Stimulated activated CD4-positive, alpha-beta T cell treated with anti-CD3 and anti-CD28 coated beads, Interleukin-1b, Interleukin-23, amount 100 ng/mL, for 1 hour (primary cell): ENCODE measurements around the gene CCDC30.
"Not testable (repeated sequence)": the region's sequence is repeated elsewhere in the genome, so short reads cannot be mapped to it uniquely, and the experiment has no call there.

Experiments used
- DNase-seq, 2 donors: peaks; one replicate each; pipeline ENCODE4 v3.0.0-alpha.2; 2020; ENCODE audit warnings: low read depth in 2 of 2

The CCDC30 gene

GRCh38 chr1:42524330-42524729, 61.2 kb downstream of the CCDC30 start:
- no peak for DNase-seq

GRCh38 chr1:42529724-42530181, 66.7 kb downstream of the CCDC30 start:
- DNase-seq: no peak

- no peak for DNase-seq
Observed at GRCh38 chr1:42531043-42531442, 68.0 kb downstream of the CCDC30 start.

GRCh38 chr1:42533101-42533863, 70.2 kb downstream of the CCDC30 start:
- no peak for DNase-seq

- DNase-seq: no peak
Observed at GRCh38 chr1:42541104-42541503, 78.0 kb downstream of the CCDC30 start.

- DNase-seq: no peak
Observed at GRCh38 chr1:42551180-42551579, 88.1 kb downstream of the CCDC30 start.

- no peak for DNase-seq
Observed at GRCh38 chr1:42551590-42551989, 88.5 kb downstream of the CCDC30 start.

- no peak for DNase-seq
Observed at GRCh38 chr1:42552636-42553035, 89.5 kb downstream of the CCDC30 start.

GRCh38 chr1:42557230-42557851, 94.3 kb downstream of the CCDC30 start:
- DNase-seq: no peak

- DNase-seq: no peak
Observed at GRCh38 chr1:42567038-42567437, 104.0 kb downstream of the CCDC30 start.

- no peak for DNase-seq
Observed at GRCh38 chr1:42576935-42577334, 113.8 kb downstream of the CCDC30 start.

GRCh38 chr1:42586016-42586415, 122.9 kb downstream of the CCDC30 start:
- no peak for DNase-seq

- no peak for DNase-seq
Observed at GRCh38 chr1:42587753-42588152, 124.7 kb downstream of the CCDC30 start.

- no peak for DNase-seq
Observed at GRCh38 chr1:42592811-42593210, 129.7 kb downstream of the CCDC30 start.

GRCh38 chr1:42593486-42594100, 130.5 kb downstream of the CCDC30 start:
- no peak for DNase-seq

- DNase-seq: no peak
Observed at GRCh38 chr1:42601472-42601871, 138.4 kb downstream of the CCDC30 start.

- no peak for DNase-seq
Observed at GRCh38 chr1:42613803-42614131, 150.7 kb downstream of the CCDC30 start.

- no peak for DNase-seq
Observed at GRCh38 chr1:42618866-42619265, 155.8 kb downstream of the CCDC30 start.

- DNase-seq: no peak
Observed at GRCh38 chr1:42620307-42620706, 157.2 kb downstream of the CCDC30 start.

GRCh38 chr1:42621180-42621579, 158.1 kb downstream of the CCDC30 start:
- DNase-seq: not testable (repeated sequence)

GRCh38 chr1:42627205-42627604, 164.1 kb downstream of the CCDC30 start:
- not testable (repeated sequence) for DNase-seq

GRCh38 chr1:42639116-42639515, 176.0 kb downstream of the CCDC30 start:
- no peak for DNase-seq

- DNase-seq: no peak
Observed at GRCh38 chr1:42646056-42646455, 183.0 kb downstream of the CCDC30 start.
